Tibial nerve (tissue), 3 donors: ENCODE measurements around the gene MICU2.

ENCODE experiments used
- POLR2A ChIP-seq, 2 donors: fragments of 450-650 bp; IDR thresholded peaks; one replicate each; pipeline ENCODE4 v1.6.1; 2017; ENCODE audit warnings: antibody characterized with exemption in 2 of 2, mild to moderate bottlenecking in 2 of 2, moderate library complexity in 2 of 2
- TF ChIP-seq, protein P1 (sequence below), 5 experiments: fragments of 200-600 bp in 3 of 5; fragments of 450-650 bp in 2 of 5; sonication (generic) in 3 of 5; IDR thresholded peaks; one replicate each; pipeline ENCODE4 v1.5.1; 2016 to 2019; ENCODE audit warnings: antibody characterized with exemption in 5 of 5, mild to moderate bottlenecking in 3 of 5, moderate library complexity in 2 of 5

- TF ChIP-seq, protein P1, sequence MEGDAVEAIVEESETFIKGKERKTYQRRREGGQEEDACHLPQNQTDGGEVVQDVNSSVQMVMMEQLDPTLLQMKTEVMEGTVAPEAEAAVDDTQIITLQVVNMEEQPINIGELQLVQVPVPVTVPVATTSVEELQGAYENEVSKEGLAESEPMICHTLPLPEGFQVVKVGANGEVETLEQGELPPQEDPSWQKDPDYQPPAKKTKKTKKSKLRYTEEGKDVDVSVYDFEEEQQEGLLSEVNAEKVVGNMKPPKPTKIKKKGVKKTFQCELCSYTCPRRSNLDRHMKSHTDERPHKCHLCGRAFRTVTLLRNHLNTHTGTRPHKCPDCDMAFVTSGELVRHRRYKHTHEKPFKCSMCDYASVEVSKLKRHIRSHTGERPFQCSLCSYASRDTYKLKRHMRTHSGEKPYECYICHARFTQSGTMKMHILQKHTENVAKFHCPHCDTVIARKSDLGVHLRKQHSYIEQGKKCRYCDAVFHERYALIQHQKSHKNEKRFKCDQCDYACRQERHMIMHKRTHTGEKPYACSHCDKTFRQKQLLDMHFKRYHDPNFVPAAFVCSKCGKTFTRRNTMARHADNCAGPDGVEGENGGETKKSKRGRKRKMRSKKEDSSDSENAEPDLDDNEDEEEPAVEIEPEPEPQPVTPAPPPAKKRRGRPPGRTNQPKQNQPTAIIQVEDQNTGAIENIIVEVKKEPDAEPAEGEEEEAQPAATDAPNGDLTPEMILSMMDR (IDR thresholded peaks at IDR 0.05): no peak
- TF ChIP-seq POLR2A (IDR thresholded peaks at IDR 0.05): no peak
These were observed 20.5 kb downstream of the MICU2 start for GRCh38 chr13:21583478-21583877.
